ENCODE results near the gene SS18L1.

DNA sequence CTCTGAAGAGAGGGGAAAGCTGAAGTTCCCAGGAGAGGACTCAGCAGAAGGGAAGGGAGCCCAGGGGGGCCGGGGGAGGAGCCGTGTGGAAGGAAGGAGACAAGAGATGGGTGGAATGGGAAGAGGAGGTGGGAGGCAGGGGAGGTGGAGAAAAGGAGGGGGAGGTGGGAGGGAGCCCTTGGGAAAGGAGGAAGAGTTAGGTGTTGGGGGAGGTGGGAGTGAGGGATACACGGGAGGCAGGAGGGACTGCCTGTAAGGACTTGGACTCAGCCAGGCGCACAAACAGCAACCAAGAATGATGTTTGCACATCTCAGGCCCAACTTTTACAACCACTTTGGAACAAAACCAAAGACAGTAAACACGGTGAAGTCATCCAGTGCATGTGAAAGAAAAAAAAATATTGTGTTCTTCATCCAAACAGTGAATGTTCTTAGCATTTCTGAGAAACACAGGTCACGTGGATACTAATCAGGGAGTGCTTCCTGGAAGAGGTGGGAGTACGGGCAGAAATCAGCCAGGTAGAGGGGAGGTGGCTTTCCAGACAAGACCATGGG lies 38.7 kb upstream of the SS18L1 start:
- TF ChIP-seq, protein P1, sequence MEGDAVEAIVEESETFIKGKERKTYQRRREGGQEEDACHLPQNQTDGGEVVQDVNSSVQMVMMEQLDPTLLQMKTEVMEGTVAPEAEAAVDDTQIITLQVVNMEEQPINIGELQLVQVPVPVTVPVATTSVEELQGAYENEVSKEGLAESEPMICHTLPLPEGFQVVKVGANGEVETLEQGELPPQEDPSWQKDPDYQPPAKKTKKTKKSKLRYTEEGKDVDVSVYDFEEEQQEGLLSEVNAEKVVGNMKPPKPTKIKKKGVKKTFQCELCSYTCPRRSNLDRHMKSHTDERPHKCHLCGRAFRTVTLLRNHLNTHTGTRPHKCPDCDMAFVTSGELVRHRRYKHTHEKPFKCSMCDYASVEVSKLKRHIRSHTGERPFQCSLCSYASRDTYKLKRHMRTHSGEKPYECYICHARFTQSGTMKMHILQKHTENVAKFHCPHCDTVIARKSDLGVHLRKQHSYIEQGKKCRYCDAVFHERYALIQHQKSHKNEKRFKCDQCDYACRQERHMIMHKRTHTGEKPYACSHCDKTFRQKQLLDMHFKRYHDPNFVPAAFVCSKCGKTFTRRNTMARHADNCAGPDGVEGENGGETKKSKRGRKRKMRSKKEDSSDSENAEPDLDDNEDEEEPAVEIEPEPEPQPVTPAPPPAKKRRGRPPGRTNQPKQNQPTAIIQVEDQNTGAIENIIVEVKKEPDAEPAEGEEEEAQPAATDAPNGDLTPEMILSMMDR (IDR thresholded peaks at IDR 0.05; ENCODE audit: low read depth, low read length): no peak
- TF ChIP-seq EZH2phosphoT487 (IDR thresholded peaks at IDR 0.05; ENCODE audit: low read depth): no peak

Data from OCI-LY3 (cell line).